Right renal pelvis (tissue), 4 donors: Measurements from ENCODE around the gene PTPRS. TPM values are rescaled to one million over a fixed set of nuclear protein-coding genes. Genes with fewer than 3 reads are reported as not detected.

Source experiments
- DNase-seq, 4 donors: peaks; one replicate each; pipeline ENCODE4 v3.0.0-alpha.2; 2013; ENCODE audit warnings: low read depth in 4 of 4, low spot score in 3 of 4, missing footprints in 1 of 4
- polyA plus RNA-seq, 4 donors: library from polyadenylated mRNA; unstranded; fragments of 120-200 nt; gene quantifications; one replicate each; pipeline ENCODE4 v1.2.1, GENCODE V29; 2013; ENCODE audit not compliant: insufficient read length in 4 of 4

The PTPRS gene
- polyA plus RNA-seq, 4 donors, result 51.8 to 67.1 (median 58.4) TPM

DNA sequence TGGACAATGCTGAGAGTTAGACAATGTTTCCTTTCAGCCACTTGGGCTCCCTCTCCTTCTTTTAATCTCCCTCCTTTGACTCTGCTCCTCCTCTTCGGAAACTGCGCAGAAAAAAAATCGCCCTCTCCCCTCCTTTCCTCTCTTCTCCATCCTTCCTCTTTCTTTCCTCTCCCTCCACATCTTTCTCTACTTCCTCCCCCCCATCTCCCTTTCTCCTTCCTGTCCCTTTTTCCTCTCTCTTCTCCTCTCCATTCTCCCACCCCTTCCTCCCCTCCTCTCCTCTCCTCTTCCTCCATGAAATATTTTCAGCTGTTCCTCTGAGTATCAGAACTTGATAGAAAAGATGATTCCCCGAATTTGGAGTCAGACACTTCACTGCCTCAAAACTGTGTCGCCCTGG lies 15.1 kb upstream of the PTPRS start:
- no peak for DNase-seq

DNA sequence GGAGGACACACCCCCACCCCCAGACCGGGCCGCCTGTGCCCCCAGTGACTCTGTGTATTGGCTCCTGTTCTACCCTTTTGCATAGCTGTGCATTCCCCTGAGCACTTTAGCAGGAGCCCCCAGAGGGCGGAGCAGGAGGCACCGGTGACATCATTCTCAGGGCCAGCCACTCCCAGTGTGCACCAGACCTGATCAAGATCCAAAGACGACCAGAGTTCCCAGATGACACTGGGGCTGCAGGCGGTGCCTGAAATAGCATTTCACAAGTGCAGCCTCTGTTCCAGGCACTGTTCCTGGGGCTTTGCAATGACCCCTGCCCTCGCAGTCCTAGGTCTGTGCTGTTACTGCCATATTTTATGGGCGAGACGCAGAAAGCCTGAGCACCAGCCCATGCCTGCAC lies 14.5 kb upstream of the PTPRS start:
- DNase-seq, result no peak

DNA sequence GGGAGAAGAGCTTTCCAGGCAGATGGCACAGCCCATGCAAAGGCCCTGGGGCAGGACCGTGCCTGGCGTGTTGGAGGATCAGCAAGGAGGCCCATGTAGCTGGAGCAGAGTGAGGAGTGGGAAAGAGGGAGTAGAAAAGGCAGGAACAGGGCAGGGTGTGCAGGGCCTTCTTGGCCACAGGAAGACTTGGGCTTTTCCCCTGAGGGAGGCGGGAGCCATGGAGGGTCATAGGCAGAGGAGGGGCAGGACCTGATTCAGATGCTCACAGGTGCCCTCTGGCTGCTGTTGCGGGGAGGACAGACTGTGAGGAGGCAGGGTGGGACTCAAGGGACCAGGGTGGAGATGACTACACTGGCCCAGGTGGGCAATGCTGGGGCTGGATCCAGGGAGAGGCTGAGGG lies 13.8 kb upstream of the PTPRS start:
- no peak for DNase-seq

DNA sequence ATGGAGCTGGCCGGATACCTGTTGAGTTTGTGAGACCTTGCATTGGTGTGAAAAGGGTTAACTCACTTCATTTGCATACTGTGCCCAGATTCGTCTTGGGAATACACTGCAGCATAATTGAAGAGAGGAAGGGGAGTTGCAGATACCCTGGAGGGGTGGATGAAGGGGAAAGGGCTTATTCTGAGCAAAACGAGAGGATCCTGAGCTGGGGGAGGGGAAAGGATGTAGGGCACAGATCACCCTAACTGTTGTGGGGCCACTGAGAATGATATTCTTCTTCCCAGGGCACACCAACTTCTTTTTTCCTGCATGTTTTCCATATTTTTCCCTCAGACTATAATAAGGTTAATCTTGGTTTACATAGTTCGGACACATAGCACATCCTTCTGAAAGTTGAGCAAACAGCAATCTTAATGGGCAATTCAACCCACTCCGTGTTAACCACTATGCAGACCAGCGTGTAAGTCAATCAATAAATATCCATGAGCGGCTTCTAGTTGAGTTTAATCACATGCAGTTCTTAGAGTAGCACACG lies 11.7 kb upstream of the PTPRS start:
- DNase-seq, result no peak

DNA sequence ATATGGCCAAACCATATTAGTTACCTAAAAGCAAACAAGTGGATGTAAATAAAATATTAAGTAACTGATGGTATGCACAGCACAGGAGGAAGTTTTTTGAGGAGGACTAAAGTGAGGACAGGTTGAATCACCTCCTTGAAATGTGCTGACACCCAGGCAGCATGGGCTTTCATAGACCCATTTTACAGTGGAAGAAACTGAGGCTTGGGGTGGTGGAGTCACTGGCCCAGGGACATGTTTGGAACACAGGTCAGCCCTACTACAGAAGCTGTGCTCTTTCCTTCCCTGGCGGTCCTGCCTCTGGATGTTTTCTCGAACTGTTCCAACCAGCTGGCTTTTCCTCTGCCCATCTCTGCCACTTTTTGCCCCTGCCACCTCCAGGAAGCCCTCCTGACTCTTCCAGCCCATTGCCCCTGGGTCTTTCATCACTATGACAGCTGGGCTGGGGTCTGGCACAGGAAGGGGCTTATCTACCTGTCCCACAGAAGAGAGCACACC lies 11.2 kb upstream of the PTPRS start:
- no peak for DNase-seq

DNA sequence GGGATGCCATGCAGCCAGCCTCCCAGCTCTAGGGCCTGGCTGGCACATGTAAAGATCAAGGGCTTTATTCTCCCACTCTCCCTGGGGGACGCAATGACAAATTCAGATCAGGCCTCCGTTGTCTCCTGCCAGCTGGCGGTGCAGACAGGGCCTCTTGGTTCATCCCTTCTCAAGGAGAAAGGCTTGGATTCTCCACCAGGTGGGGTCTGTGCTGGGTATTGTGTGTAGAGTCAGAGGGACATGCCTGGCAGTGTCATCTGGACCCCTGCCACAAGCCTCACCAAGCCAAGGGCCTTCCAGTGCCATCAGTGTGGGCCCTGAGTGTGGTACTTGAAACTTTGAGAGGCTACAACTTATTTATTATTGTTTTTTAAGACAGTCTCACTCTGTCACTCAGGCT lies 8.4 kb upstream of the PTPRS start:
- no peak for DNase-seq

DNA sequence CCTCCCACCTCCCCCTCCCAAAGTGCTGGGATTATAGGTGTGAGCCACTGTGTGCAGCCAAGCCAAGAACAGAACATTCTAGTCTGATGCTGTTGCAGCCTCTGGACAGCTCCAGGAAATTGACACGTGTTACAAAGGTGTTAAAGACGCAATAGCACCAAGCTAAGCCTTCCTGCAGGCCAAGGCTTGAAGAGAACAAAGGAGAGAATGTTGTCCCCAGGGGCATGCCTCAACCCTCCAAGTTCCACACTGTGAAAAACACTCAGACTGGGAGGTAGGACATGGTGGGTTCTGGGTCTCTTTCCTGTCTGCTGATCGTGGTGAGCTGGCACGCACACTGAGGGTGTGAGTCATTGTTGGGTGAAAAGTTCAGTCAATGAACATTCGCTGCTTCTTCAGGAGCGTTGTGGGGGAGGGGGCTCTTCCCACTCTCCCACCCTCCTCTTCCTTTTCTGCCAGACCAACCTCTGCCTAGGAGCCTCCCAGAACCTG lies 5.3 kb upstream of the PTPRS start:
- DNase-seq, result no peak

DNA sequence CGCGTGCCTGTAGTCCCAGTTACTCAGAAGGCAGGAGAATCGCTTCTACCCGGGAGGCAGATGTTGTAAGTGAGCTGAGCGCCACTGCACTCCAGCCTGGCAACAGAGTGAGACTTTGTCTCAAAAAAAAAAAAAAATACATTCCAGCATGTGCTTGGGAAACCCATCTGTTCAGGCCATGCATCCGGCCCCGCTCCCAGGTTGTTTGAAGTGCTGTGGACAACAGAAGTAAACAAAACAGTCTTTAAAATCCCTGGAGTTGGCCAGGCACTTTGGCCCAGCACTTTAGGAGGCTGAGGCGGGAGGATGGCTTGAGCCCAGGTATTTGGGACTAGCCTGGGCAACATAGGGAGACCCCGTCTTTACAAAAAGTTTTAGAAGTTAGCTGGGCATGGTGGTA lies 3.2 kb upstream of the PTPRS start:
- no peak for DNase-seq

DNA sequence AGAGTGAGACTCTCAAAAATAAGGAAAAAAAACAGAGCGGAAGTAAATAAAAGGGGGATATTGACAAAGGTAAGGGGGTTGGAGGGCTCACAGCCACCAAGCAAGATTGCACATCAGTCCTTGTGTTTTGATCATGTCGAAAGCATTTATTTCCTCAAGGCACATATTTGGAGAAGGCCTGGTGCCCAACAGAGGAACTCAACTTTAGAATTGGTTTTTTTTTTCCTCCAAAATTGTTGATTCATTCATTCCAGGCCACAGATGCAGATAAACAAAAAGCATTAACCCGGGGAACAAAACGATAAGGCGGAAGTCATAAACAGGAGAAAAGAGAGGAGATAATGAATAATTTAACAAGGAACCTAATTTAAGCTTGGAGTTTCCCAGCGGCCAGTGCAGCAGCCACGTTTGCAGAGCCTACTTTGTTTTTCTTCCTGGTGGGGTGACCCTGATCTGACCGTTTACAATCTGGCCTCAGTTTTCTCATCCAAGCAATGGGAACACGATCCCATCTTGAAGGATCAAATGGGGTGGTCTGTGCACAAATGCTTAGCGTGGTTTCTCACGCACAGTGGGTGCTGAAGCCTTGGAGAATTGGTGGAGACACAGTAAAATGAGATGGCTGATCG lies 2.1 kb upstream of the PTPRS start:
- DNase-seq, result no peak

DNA sequence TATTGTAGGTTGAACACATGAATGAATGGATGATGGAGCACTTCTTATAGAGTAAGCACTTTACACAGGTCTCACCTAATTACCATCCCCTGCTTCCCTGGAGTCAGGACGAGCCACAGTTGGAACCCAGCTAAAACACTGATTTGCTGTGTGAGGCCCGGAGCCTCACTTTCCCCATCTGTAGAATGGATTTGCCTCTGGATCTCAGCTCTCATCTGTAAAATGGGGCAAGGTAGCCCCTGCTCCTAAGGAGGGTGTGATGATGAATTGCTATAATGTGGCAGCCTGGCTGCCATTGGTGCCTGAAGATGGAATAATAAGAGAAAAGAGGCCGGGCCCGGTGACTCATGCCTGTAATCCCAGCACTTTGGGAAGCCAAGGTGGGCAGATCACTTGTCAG lies 1.4 kb upstream of the PTPRS start:
- no peak for DNase-seq

DNA sequence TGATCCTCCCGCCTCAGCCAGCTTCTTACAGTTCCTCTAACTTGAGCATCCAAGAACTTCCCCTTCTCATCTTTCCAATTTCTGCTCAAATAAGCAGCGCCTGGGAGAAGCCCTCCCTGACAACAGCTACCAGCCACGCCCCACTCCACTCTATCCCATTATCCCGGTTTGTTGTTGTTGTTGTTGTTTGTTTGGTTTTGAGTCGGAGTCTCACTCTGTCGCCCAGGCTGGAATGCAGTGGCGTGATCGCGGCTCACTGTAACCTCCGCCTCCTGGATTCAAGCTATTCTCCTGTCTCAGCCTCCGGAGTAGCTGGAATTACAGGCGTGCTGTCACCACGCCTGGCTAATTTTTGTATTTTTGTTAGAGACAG lies 822 bp upstream of the PTPRS start:
- no peak for DNase-seq

DNA sequence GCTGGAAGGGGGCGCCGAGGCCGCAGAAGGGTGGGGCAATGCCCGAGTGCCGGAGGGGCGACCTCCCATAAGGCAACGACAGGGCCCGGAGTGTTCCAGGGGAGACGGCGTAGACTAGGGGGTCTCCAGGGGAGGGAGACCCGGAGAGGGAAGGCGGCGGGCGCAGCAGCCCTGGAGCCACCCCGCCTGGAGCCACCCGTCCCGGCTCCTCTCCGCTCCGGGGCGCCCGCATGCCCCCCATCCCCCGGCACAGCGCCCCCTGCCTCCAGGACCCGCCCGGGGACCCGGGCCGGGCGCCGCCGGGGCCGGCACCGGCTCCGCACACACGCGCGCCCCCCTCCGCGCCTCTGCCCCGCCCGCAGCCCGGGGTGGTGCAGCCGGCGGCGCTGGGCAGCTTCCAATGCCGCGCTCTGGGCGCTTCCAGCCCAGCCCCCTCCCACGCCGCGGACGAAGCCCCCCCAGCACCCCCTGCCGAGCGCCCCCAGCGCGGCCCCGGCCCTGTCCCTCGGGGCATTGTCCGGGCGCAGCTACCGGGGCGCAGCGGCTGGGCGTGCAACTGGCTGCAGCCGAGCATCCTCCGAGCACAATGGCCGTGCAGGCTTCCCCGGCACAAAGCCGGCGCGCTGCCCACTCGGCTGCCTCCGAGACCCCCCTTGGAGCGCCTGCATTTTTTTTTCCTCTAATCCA lies 519 bp downstream of the PTPRS start:
- DNase-seq, result no peak

DNA sequence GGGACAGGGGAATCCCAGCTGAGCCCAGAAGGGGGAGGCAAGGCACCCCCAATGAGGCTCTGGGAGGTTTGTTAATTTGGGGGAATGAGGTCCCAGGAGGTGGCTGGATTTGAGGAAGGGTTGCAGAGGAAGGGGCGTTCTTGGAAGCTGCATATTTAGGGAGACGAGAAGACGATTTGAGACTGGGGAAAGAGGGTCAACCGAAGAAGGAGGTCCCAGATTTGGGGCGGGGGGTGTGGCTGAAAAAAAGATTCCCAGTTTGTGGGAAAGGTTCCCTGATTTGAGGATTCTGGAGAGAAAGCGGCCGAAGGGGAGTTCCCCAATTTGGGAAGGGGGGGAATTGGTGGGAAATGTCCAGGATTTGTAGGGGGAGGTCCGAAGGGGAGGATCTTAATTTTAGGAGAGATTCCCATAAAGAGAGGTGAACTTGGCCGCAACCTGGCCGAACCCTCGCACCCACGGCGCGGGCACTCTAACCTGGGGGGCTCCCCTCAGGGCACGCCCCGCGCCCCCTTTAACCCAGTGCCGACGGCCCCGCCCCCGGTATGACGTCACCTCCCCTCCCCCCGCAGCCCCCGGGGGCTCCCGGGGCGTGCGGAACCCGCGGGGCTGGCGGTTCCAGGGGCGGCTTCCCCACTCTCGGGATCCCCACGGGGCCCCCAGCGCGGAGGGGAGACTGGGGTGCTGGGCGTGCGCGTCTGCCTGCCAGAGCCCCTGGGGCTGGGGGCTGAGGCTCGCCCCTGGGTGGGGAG lies 1.2 kb downstream of the PTPRS start:
- DNase-seq, result no peak

DNA sequence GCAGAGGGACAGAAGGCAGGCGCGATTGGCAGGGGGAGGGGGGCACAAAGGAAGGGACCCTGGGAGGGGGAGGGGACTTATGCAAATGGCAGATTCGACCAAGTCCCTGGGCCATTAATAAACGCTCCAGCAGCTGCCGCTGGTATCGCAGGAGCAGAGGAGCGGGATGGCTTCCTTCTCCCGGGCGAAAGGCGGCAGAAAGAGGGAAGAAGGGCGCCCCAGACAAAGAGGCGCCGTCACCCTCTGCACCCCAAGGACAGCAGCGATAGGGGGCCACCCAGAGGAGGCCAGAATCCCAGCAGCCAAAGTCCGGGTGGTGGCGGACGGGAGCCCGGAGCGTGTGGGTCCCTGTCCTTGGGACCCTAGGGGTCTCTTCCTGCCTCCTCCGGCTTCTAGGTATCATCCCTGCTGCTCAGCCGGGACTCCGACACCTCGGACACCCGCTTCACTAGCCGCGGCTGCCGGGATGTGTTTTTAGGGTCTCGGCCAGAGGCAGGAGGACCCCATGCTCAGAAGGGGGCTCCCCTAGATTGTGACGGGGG lies 1.9 kb downstream of the PTPRS start:
- no peak for DNase-seq

DNA sequence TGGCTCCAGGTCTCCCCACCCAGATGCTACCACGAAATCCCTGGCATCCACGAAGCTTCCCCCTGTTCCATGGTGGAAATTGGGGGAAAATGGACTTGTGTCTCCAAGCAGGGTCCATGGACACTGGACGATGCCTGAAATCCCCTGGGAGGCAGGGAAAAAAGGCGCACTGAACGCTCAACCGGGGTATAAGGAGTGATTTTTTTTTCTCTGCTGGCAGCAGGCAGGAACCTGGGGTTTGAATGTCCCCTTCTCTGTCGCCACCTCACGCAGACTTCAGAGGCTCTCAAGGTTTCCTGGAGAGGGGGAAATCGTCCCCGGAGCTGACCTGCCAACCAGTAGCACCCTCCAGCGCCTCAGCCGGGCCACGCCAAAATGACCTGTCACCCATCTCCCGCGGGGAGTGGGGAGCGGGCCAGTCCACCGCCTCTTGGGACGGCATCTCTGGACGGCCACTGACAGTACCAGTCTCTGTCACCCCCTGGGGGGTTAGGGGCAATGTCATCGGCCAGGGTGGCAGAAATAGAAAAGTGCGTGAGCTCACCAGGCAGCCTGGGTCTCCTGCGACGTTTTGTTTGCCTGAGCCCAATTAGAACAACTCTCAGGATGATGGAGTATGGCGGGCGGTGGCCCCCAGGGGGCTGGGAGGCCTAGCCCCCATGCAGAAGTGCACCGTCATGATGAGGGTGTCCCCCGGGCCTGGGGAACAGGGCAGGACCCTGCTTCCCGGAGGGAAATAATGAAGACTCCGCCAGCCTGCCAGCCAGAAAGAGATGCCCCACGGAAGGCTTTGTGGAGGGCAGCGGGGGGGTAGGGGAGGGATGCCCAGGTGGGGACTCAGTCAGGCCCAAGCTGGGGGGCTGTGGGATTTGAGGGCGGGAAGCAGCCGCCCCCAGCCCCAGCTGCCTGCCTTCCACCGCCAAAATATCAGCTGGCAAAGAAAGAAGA lies 2.6 kb downstream of the PTPRS start:
- no peak for DNase-seq

DNA sequence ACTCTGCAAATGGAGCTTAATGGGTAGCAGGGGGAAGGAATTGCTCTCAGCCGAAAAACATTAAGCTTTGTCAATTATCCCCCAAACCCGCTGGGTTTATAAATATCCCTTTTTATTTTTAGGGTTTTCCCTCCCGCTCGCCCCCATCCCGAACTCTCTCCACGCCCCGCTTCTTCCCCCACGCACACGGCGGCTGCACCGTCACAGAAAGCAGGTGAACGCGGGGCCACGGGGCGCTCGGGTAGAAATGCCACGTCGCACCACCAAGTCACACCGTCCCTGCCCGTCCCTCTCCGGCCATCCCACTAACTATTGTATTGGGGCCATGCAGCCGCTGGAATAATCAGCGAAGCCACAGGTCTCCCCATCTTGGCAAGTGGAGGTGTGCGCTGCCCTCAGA lies 3.5 kb downstream of the PTPRS start:
- no peak for DNase-seq

DNA sequence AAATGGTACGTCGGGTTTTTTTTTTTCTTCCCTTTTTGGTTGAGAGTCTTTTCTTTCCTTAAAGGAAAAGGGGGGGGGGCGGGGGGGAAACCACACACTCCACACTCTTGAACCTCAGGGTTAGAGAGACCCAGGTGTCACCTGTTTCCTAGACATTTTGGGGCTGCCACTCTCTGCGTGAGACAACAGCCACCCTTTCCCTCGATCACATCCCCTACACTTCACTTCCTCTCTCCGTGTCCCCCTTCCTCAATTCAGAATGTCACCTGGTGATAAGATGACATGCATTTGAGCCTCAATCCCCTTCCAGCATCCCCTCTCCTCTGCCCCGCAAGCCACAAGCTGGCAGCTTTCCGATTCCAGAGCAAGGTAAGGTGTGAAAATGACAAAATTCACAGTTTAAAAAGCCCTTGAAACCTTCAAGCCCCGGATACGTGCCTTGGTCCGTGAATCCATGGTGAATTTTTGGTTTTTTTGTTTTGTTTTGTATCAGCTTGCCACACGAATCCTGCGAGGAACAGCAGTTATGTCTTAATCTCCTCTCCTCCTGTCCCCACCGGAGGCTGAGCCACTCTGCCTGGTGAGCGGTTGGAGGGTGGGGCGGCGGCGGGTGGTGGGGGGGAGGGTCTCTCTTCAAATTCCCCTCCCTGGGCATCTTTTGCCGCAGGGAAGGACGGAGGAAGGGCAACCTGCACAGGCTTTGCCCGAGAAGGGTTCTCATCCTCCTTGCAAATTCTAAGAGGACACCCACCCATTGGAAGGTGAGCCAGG lies 4.2 kb downstream of the PTPRS start:
- no peak for DNase-seq

DNA sequence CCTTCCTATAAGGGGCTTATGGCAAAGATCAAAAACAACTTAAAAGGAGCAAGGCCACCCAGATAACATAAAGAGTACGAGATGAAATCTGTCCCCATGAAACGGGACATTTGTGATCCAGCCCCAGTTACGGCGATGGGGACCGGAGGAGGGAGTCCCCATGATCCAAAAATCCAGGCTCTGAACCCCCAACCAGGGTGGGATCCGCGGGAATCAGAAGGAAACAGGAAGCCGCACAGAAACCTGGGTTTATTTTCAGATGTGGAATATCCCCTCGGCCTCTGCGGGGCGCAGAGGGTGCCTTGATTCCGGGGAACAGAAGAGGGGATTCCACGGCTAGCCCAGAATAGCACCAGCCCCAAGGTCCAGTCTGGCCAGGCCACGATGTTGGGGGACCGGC lies 5.0 kb downstream of the PTPRS start:
- no peak for DNase-seq

DNA sequence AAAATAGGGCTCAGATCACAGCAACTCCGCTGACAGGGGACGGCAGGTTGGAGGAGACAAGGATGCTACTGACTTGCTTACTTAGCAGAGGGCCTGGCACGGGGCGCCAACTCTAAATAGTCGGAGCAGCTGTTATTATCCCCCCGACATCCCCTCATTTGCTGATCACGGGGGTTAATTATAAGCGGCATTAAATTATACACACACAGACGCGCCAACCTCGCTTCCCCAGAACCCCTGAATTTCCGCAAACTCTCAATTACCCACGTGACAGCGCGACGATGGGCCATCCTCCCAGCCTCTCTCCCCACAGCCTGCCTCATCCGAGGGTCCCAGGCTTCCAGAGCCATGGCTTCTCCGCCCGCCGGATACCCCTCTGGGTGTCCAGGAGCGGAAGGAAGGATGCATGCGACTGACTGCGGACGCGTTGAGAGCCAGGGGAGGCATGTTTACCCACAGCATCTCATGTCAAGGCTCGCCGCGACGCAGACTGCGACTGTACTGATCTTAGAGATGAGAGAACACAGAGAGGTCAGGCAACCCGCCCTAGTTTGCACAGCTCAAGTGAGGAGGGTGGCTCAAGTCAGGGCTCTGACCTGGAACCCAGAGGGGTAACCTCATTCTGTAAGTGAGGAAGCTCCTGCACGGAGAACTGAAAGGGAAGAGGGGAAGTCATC lies 5.7 kb downstream of the PTPRS start:
- no peak for DNase-seq
